ENCODE data around the gene OPHN1. TPM values are rescaled to one million over a fixed set of nuclear protein-coding genes. Genes with fewer than 3 reads are reported as not detected.

The OPHN1 gene
- total and polyA plus RNA-seq, 8 donors, result 0.61 to 3.5 (median 2.2) TPM

DNA sequence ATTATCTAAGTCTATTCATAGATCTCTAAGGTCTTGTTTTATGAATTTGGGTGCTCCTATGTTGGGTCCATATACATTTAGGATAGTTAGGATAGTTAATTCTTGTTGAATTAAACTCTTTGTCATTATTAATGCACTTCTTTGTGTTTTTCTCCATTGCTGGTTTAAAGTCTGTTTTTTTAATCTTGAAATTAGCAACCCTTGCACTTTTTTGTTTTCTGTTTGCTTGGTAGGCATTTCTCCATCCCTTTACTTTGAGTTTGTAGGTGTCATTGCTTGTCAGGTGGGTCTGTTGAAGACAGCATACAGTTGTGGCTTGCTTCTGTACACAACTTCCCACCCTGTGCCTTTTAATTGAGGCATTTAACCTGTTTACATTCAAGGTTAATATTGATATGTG lies 434.8 kb downstream of the OPHN1 start:
- Histone ChIP-seq H3K9me3 (no peaks in the 10 kb centered on the region), H3K27ac (no peak overlapping the region), H3K27me3 (no peaks in the 10 kb centered on the region), H3K4me3 (no peak overlapping the region), H3K36me3 (no peaks in the 10 kb centered on the region), H3K4me1 (no peaks in the 10 kb centered on the region)
- intact Hi-C loops (cut with DNase I), result no loop called here
- no peak for TF ChIP-seq CTCF (IDR thresholded peaks at IDR 0.05)
- no peak for FAIRE-seq
- DNase-seq, result no peak
- ATAC-seq, result no peak

Other genes with a start within 250 kb of the OPHN1 start
- 10 to 100 TPM; 15.1 to 27.5 (median 20.9) TPM for gene YIPF6, start 65.6 kb upstream of the OPHN1 start, total RNA-seq
- 10 to 100 TPM in 1 of 2 donors, 1 to 10 TPM in 1; 4.6 to 13.5 TPM for gene YIPF6, start 65.6 kb upstream of the OPHN1 start, polyA plus RNA-seq
- gene STARD8, start 214.2 kb upstream of the OPHN1 start, total RNA-seq, result 1 to 10 TPM; 2.3 to 3.7 (median 2.7) TPM
- gene STARD8, start 214.2 kb upstream of the OPHN1 start, polyA plus RNA-seq, result 1 to 10 TPM; 2.9 to 3.0 TPM